ENCODE measurements around the gene NSUN3.
"Not testable (repeated sequence)": the region's sequence is repeated elsewhere in the genome, so short reads cannot be mapped to it uniquely, and the experiment has no call there.

Gene NSUN3

GRCh38 chr3:94076055-94076454 is 13.2 kb downstream of the NSUN3 start:
- H3K27me3 ChIP-seq (ENCODE audit: low read length) = no peaks in the 10 kb centered on the region
- no peaks in the 10 kb centered on the region for H3K9me2 ChIP-seq (replicated peaks; ENCODE audit: insufficient read depth, low read length)
- peaks cover 46% of the 10 kb centered on the region for H3K79me2 ChIP-seq (ENCODE audit: insufficient read depth, low read length)
- H3K27ac ChIP-seq (ENCODE audit: low read depth, low read length) = no peak overlapping the region
- H3K4me3 ChIP-seq (ENCODE audit: insufficient read depth, low read length, poor library complexity, severe bottlenecking) = no peak overlapping the region
- H2AFZ ChIP-seq (ENCODE audit: low read depth, low read length, severe bottlenecking) = no peak overlapping the region
- no peak overlapping the region for H3K9ac ChIP-seq (ENCODE audit: low read length)
- H3K36me3 ChIP-seq (ENCODE audit: low read length) = no peaks in the 10 kb centered on the region; the same call in 1 of the 2 replicates
- no peak for TF ChIP-seq CTCF (IDR thresholded peaks at IDR 0.05; ENCODE audit: insufficient read depth, low read length, poor library complexity, severe bottlenecking)
- TF ChIP-seq EZH2phosphoT487 (conservative IDR thresholded peaks at IDR 0.05; ENCODE audit: low read length) = no peak
- no peaks in the 10 kb centered on the region for H3F3A ChIP-seq (ENCODE audit: insufficient read depth)
- no peak overlapping the region for H3K4me2 ChIP-seq (ENCODE audit: low read depth, low read length, poor library complexity, severe bottlenecking)
- H3K9me3 ChIP-seq (ENCODE audit: insufficient read depth, low read length) = no peaks in the 10 kb centered on the region
- no peaks in the 10 kb centered on the region for H4K20me1 ChIP-seq (ENCODE audit: low read depth, low read length)

- not testable (repeated sequence) for H3K9ac ChIP-seq (ENCODE audit: low read length); H4K20me1 ChIP-seq (ENCODE audit: low read depth, low read length); H3K4me2 ChIP-seq (ENCODE audit: low read depth, low read length, poor library complexity, severe bottlenecking); H3F3A ChIP-seq (ENCODE audit: insufficient read depth); H3K27me3 ChIP-seq (ENCODE audit: low read length); H3K36me3 ChIP-seq (ENCODE audit: low read length); H3K27ac ChIP-seq (ENCODE audit: low read depth, low read length); H2AFZ ChIP-seq (ENCODE audit: low read depth, low read length, severe bottlenecking); H3K4me3 ChIP-seq (ENCODE audit: insufficient read depth, low read length, poor library complexity, severe bottlenecking); H3K9me3 ChIP-seq (ENCODE audit: insufficient read depth, low read length); H3K9me2 ChIP-seq (replicated peaks; ENCODE audit: insufficient read depth, low read length)
- peaks cover 14% of the 10 kb centered on the region for H3K79me2 ChIP-seq (ENCODE audit: insufficient read depth, low read length)
Observed at GRCh38 chr3:94080552-94080951, 17.7 kb downstream of the NSUN3 start.

GRCh38 chr3:94081884-94082283 is 19.0 kb downstream of the NSUN3 start:
- no peak overlapping the region for H3K27ac ChIP-seq (ENCODE audit: low read depth, low read length)
- TF ChIP-seq EZH2phosphoT487 (conservative IDR thresholded peaks at IDR 0.05; ENCODE audit: low read length) = no peak
- TF ChIP-seq CTCF (IDR thresholded peaks at IDR 0.05; ENCODE audit: insufficient read depth, low read length, poor library complexity, severe bottlenecking) = no peak
- peaks cover 6% of the 10 kb centered on the region; the same call in 1 of the 2 replicates for H3K36me3 ChIP-seq (ENCODE audit: low read length)
- no peaks in the 10 kb centered on the region for H3K9me2 ChIP-seq (replicated peaks; ENCODE audit: insufficient read depth, low read length)
- H3K9me3 ChIP-seq (ENCODE audit: insufficient read depth, low read length) = no peaks in the 10 kb centered on the region
- H3K27me3 ChIP-seq (ENCODE audit: low read length) = no peaks in the 10 kb centered on the region
- no peak overlapping the region for H3K4me3 ChIP-seq (ENCODE audit: insufficient read depth, low read length, poor library complexity, severe bottlenecking)
- H3F3A ChIP-seq (ENCODE audit: insufficient read depth) = no peaks in the 10 kb centered on the region
- H3K4me2 ChIP-seq (ENCODE audit: low read depth, low read length, poor library complexity, severe bottlenecking) = no peak overlapping the region
- no peaks in the 10 kb centered on the region for H4K20me1 ChIP-seq (ENCODE audit: low read depth, low read length)
- no peak overlapping the region for H2AFZ ChIP-seq (ENCODE audit: low read depth, low read length, severe bottlenecking)
- H3K9ac ChIP-seq (ENCODE audit: low read length) = no peak overlapping the region
- peaks cover 2% of the 10 kb centered on the region for H3K79me2 ChIP-seq (ENCODE audit: insufficient read depth, low read length)

GRCh38 chr3:94082391-94082937 is 19.6 kb downstream of the NSUN3 start:
- TF ChIP-seq CTCF (IDR thresholded peaks at IDR 0.05; ENCODE audit: insufficient read depth, low read length, poor library complexity, severe bottlenecking) (no peak), EZH2phosphoT487 (conservative IDR thresholded peaks at IDR 0.05; ENCODE audit: low read length) (no peak)
- Histone ChIP-seq H4K20me1 (ENCODE audit: low read depth, low read length) (no peaks in the 10 kb centered on the region), H3K27ac (ENCODE audit: low read depth, low read length) (no peak overlapping the region)

More at GRCh38 chr3:94082391-94082937, 19.6 kb downstream of the NSUN3 start:
- Histone ChIP-seq H3F3A (ENCODE audit: insufficient read depth) (no peaks in the 10 kb centered on the region), H3K4me2 (ENCODE audit: low read depth, low read length, poor library complexity, severe bottlenecking) (no peak overlapping the region), H3K4me3 (ENCODE audit: insufficient read depth, low read length, poor library complexity, severe bottlenecking) (no peak overlapping the region), H2AFZ (ENCODE audit: low read depth, low read length, severe bottlenecking) (no peak overlapping the region), H3K27me3 (ENCODE audit: low read length) (no peaks in the 10 kb centered on the region), H3K9me3 (ENCODE audit: insufficient read depth, low read length) (no peaks in the 10 kb centered on the region), H3K9ac (ENCODE audit: low read length) (no peak overlapping the region), H3K9me2 (replicated peaks; ENCODE audit: insufficient read depth, low read length) (no peaks in the 10 kb centered on the region), H3K36me3 (ENCODE audit: low read length) (peaks cover 6% of the 10 kb centered on the region; the same call in 1 of the 2 replicates), H3K79me2 (ENCODE audit: insufficient read depth, low read length) (no peaks in the 10 kb centered on the region)
